GM21367 (cell line): ENCODE measurements around the gene AURKAIP1.

ENCODE experiments used
- ATAC-seq: cut with Tn5 transposase; IDR thresholded peaks from one replicate; pipeline ENCODE4 v1.9.1; 2021; ENCODE audit not compliant: unreplicated experiment

Gene AURKAIP1

GRCh38 chr1:1361982-1362423, 13.0 kb downstream of the AURKAIP1 start:
- ATAC-seq = no peak

GRCh38 chr1:1361233-1361981, 13.6 kb downstream of the AURKAIP1 start:
- ATAC-seq = no peak

GRCh38 chr1:1360506-1361169, 14.4 kb downstream of the AURKAIP1 start:
- no peak for ATAC-seq

- ATAC-seq = no peak
These were observed 15.1 kb downstream of the AURKAIP1 start for GRCh38 chr1:1359664-1360468.

GRCh38 chr1:1359308-1359663, 15.7 kb downstream of the AURKAIP1 start:
- no peak for ATAC-seq

- ATAC-seq = no peak
These were observed 16.4 kb downstream of the AURKAIP1 start, which contains the start of gene MXRA8 for GRCh38 chr1:1358433-1359271. Gene MXRA8 (minus strand): TSS chr1:1358555. CDS start chr1:1358504, 51 bp downstream.

GRCh38 chr1:1357871-1358432, 17.1 kb downstream of the AURKAIP1 start:
- no peak for ATAC-seq

GRCh38 chr1:1356796-1357401, 18.1 kb downstream of the AURKAIP1 start:
- ATAC-seq = no peak

GRCh38 chr1:1356166-1356795, 18.7 kb downstream of the AURKAIP1 start:
- no peak for ATAC-seq

- no peak for ATAC-seq
These were observed 19.6 kb downstream of the AURKAIP1 start for GRCh38 chr1:1355416-1355815.

GRCh38 chr1:1354271-1355247, 20.4 kb downstream of the AURKAIP1 start:
- ATAC-seq = no peak

- ATAC-seq = no peak
These were observed 21.4 kb downstream of the AURKAIP1 start for GRCh38 chr1:1353389-1354151.

- no peak for ATAC-seq
These were observed 22.1 kb downstream of the AURKAIP1 start for GRCh38 chr1:1352786-1353388.

- no peak for ATAC-seq
These were observed 23.2 kb downstream of the AURKAIP1 start for GRCh38 chr1:1351511-1352427.

GRCh38 chr1:1349256-1350012, 25.6 kb downstream of the AURKAIP1 start, which contains the start of gene DVL1:
Gene DVL1 (minus strand): TSS chr1:1349418. CDS start chr1:1349065, 353 bp downstream.
- ATAC-seq = peak; percentile 42
